GM21717 (cell line): ENCODE results near the gene NPPA.

Source experiments
- ATAC-seq: cut with Tn5 transposase; IDR thresholded peaks from one replicate; pipeline ENCODE4 v1.9.1; 2021; ENCODE audit warnings: mild to moderate bottlenecking, moderate library complexity; ENCODE audit not compliant: unreplicated experiment

NPPA gene

DNA sequence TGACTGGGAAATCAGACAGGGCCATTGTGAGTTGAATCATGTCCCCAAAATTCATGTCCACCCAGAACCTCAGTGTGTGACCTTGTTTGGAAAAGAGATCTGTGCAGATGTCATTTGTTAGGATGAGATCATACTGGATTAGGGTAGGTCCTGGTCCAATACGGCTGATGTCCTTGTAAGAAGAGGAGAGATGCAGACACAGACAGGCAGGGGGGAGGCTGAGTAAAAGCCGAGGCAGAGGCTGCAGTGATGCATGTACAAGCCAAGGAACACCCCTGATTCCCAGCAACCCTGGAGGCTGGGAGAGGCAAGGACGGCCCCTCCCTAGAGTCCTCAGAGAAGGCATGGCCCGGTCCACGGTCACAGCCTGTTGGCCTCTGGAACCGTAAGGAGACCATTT, 27.0 kb upstream of the NPPA start:
- ATAC-seq: no peak

GRCh38 chr1:11874258-11874562, 26.6 kb upstream of the NPPA start:
- ATAC-seq: no peak

DNA sequence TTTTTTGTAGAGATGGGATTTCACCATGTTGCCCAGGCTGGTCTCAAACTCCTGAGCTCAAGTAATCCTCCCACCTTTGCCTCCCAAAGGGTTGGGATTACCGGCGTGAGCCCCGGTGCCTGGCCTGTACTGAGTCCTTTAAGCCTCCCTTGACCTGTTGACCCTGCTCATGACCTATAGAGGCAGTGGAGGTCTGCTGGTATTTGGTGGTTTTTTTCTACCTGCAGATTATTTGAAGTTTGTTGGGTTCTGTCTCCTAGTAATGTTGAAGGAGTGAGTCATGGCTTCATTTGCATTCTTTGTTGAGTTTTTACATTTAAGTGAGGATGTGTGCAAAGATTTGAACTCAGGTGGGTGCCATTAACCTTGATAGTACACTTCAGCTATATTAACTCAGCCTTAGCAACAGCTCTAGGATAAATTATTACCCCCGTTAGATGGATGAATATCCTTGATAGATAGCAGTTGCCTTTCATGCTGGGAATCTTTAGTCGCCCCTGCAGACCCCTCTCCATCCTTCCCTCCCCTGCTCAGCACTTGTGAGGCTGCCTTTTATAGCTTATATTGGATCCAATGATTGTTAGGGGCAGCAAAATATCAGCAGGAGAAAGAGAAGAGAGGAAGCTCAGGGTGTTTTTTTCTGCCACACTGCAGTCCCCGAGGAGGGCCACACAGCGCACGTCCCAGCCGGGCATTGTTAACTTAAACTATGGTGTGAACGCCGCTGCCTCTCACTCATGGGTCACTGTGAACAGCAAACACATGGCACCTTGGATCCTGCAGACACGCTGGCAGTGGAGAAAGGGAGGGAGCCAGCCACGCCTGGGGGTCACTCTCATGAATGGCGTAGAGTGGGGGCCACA, 26.0 kb upstream of the NPPA start:
- ATAC-seq: no peak

DNA sequence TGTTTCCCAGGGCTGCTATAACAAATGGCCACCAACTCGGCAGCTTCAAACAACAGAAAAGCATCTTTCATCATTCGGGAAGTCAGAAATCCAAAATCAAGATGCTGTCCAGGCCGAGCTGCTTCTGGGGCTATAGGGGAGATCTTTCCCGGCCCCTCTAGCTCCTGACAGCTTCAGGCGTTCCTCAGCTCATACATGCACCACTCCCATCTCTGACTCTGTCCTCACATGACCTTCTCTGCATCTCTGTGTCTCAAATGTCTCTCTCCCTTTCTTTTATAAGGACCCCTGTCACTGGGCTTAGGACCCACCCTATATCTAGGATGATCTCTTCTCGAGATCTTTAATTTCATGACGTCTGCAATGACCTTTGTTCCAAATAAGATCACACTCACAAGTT, 25.0 kb upstream of the NPPA start:
- ATAC-seq: no peak

- no peak for ATAC-seq
These were observed 22.1 kb upstream of the NPPA start for GRCh38 chr1:11869650-11870207.

- ATAC-seq: no peak
These were observed 21.5 kb upstream of the NPPA start for GRCh38 chr1:11869104-11869503.

DNA sequence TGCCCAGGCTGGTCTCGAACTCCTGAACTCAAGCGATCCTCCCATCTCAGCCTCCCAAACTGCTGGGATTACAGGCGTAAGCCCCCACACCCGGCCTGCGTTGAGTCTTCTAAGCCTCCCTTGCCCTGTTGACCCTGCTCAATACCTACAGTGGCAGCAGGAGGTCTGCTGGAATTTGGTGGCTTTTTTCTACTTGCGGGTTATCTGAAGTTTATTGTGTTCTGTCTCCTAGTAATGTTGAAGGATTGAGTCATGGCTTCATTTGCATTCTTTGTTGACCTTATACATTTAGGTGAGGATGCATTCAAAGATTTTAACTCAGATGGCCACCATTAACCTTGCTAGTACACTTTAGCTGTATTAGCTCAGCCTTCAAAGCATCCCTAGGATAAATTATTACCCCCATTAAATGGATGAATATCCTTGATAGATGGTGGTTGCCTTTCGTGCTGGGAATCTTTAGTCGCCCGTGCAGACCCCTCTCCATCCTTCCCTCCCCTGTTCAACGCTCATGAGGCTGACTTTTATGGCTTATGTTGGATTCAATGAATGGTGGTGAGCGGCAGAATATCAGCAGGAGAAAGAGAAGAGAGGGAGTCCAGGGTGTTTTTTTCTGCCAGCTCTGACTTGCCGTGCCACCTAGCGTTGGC, 20.9 kb upstream of the NPPA start:
- no peak for ATAC-seq

DNA sequence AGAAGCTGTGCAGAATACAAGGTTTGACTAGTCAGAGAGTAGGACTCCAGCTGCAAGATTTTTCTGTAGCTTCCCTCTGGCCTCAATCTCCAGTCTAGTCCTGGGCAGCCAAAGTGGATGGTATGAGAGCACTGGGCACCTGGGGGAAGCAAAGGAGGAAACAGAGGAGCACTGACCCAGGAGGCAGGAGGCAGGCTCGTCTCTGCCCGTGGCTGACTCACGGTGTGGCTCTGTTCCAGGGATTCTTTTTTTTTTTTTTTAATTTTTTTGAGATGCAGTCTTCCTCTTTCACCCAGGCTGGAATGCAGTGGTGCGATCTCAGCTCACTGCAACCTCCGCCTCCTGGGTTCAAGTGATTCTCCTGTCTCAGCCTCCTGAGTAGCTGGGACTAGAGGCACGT, 15.3 kb upstream of the NPPA start:
- ATAC-seq: no peak

DNA sequence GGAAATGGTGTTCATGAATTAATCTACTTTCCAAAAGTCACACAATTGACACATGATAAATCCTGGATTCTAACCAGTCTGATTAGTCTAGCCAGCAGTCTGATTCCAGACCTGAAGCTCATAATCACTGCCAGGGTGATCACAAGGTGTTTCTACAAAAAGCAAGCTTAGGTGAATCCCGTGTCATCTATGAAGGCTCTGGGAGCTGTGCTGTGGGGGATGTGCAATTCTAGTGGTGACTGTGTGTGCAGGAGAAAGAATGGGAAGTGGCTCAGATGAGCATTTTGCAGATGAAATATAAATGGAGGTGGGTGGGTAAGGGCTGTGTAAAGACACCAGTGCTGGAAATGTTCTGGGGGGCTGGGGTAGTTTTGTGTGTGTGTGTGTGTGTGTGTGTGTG, 13.0 kb upstream of the NPPA start:
- ATAC-seq: no peak

- ATAC-seq: no peak
These were observed 12.5 kb upstream of the NPPA start for GRCh38 chr1:11860083-11860482.

DNA sequence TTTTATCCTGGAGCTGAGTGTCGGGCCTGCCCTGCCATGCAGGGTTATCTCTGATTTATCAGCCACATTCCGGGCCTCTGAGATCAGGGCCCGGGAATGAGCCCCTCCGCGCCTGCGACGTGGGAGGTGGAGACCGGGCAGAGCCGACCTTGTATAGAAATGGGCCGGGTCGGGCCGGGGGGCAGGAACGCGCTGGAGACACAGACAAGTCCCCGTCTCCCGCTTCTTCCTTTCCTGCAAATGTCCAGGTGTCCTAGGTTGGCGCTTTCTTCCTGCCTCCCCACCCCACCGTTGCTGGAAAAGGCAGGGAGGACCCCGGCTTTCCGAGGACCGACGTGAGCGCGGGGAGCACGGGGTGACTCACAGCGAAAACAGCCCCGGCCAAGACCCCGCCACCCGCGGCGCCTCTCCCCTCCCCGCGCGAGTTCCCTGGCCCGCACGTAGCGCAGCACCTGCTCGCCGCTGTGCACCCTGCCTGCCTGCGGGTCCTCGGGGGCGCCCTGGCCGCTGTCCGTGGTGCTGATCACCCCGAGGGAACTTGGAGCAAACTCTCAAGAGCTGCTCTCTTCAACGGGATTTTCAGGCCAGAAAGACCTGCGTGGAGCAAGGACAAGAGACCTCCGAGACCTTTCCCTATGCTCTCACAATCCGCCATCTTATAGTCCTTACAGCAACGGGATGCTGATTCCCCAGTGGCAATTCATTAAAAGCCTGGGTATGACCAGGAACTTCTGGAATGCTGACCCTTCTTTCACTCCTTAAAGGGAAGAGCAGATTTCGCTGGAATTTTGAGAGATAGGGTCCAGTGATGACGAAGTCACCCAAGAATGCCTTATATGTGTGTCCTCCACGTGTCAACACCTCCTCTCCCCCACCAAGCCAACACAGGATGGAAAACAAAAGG, 11.6 kb upstream of the NPPA start:
- ATAC-seq: no peak

DNA sequence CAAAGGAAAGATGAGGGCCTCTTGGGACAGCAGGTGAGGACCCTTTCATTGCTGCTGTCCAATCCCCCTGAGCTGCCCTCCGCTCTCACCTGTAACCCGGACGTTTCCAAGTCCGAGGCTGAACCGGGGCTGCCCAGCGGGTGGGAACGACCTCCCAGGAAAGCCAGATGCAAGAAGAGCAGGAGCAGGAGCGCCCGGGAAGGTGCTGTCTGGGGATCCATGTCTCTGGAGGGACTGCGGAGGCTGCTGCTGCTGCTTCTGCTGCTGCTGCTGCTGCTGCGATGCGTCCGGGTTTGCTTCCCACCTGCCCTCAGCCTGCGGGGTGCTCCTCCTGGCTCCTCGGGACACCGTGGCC, 11.0 kb upstream of the NPPA start, which contains the start of gene NPPB:
TSS of gene NPPB (minus strand) at position 333 of the 355 bp plus-strand sequence. CDS start at position 221, 112 bp downstream.
- ATAC-seq: no peak

DNA sequence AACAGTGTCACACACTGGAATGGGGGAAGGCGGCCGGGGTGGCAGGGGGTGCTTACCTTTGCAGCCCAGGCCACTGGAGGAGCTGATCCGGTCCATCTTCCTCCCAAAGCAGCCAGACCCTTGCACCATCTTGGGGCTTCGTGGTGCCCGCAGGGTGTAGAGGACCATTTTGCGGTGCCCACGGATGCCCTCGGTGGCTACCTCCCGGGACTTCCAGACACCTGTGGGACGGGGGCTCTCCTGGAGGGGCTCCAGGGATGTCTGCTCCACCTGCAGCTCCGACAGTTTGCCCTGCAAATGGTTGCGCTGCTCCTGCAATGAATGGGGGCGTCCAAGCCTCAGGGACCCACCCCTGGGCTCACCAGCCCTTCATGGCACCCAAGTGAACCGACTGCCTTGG, 10.6 kb upstream of the NPPA start:
- ATAC-seq: no peak

DNA sequence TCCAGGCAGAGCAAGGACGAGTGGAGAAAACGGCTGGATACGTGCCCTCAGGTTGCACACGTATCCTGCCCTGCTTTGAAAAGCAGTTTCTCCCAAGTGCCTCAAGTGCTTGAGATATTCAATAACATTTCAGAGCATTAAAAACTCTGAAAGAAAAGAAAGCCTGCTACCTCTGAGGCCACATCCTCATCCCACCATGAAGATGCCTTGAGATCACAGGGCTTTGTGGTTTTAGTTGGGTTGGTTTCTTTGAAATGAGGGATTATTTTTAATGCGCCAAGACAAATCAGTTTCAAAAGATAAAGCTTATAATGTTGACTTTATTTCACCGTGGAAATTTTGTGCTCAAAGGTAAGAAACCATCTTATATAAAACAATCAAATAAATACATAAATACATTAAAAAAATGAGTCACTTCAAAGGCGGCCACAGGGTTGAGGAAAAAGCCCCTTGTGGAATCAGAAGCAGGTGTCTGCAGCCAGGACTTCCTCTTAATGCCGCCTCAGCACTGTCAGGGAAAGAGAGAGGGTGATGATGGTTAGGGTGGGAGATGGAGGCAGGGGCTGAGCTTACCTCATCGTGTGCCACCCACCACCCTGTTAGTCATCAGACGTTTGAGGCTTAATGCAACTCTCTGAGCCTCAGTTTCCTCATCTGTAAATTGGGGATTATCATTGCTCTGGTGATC, 9.7 kb upstream of the NPPA start:
- no peak for ATAC-seq

DNA sequence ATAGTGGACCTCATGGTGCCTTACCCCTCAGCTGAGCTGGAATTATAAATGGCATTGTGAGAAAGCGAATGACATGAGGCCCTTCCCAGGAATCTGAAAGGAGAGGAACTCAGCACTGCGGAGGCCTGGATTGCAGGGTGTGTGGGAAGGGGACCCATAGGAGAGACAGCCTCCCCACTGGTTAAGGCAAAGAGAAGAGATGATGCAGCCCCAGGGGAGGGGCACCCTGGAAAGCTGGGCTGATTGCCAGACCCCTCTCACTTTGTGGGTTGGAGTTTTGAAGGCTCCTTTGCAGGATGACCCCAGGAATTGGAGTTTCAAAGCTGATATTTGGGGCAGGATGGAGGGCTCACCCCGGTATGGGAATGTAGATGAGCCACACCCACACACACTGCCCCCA, 9.1 kb upstream of the NPPA start:
- no peak for ATAC-seq

- no peak for ATAC-seq
These were observed 7.8 kb upstream of the NPPA start for GRCh38 chr1:11855430-11855829.

- no peak for ATAC-seq
These were observed 6.9 kb upstream of the NPPA start for GRCh38 chr1:11854519-11854918.

- ATAC-seq: no peak
These were observed 3.6 kb upstream of the NPPA start for GRCh38 chr1:11851180-11851579.

DNA sequence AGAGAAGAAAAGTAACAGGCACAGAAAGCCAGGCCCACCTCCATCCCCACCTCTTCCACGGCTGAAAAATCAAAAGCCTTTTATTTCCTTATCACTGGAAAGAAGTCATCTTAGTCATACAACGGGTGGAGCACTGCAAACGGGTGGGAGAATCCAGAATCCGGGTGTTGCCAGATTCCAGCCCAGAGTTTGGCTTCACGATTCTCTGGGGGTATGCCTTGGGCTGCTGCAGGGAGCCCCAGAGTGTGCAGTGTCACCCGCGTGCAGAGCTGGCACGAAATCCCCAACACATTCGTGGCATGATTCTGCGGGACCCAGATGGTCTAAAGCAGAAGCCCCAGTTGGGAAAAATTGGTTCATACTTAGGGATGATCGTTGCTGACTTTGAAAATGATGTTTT, 2.6 kb upstream of the NPPA start:
- no peak for ATAC-seq

- no peak for ATAC-seq
These were observed 754 bp upstream of the NPPA start for GRCh38 chr1:11848373-11848700.
